ENCODE data around the gene SPRN.
"Not testable (repeated sequence)": the region's sequence is repeated elsewhere in the genome, so short reads cannot be mapped to it uniquely, and the experiment has no call there.

The SPRN gene, protein sequence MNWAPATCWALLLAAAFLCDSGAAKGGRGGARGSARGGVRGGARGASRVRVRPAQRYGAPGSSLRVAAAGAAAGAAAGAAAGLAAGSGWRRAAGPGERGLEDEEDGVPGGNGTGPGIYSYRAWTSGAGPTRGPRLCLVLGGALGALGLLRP

GRCh38 chr10:133424601-133425000, at the start of gene SPRN:
Gene SPRN, minus strand, starts transcription at chr10:133424625. Its CDS starts 944 bp downstream, at chr10:133423681.
- not testable (repeated sequence) for H3K27ac Mint-ChIP-seq; H3K27me3 Mint-ChIP-seq; H3K4me1 Mint-ChIP-seq (ENCODE audit: low read depth); H3K9me3 Mint-ChIP-seq (ENCODE audit: low read depth); H3K36me3 Mint-ChIP-seq
- peak within 1 kb of the TSS; percentile 58 for H3K4me3 Mint-ChIP-seq

- Mint-ChIP-seq H3K36me3 (peaks cover 10% of the 10 kb centered on the region), H3K4me1 (ENCODE audit: low read depth) (peaks cover 15% of the 10 kb centered on the region), H3K9me3 (ENCODE audit: low read depth) (no peaks in the 10 kb centered on the region)
Observed at GRCh38 chr10:133474027-133474426, 49.6 kb upstream of the SPRN start.

GRCh38 chr10:133473270-133473669, 48.8 kb upstream of the SPRN start:
- Mint-ChIP-seq H3K4me1 (ENCODE audit: low read depth) (peaks cover 15% of the 10 kb centered on the region), H3K27ac (no peak overlapping the region), H3K9me3 (ENCODE audit: low read depth) (no peaks in the 10 kb centered on the region), H3K27me3 (no peaks in the 10 kb centered on the region), H3K36me3 (peaks cover 13% of the 10 kb centered on the region), H3K4me3 (no peak overlapping the region)

More at GRCh38 chr10:133474027-133474426, 49.6 kb upstream of the SPRN start:
- Mint-ChIP-seq H3K27ac (no peak overlapping the region), H3K27me3 (no peaks in the 10 kb centered on the region), H3K4me3 (no peak overlapping the region)

DNA sequence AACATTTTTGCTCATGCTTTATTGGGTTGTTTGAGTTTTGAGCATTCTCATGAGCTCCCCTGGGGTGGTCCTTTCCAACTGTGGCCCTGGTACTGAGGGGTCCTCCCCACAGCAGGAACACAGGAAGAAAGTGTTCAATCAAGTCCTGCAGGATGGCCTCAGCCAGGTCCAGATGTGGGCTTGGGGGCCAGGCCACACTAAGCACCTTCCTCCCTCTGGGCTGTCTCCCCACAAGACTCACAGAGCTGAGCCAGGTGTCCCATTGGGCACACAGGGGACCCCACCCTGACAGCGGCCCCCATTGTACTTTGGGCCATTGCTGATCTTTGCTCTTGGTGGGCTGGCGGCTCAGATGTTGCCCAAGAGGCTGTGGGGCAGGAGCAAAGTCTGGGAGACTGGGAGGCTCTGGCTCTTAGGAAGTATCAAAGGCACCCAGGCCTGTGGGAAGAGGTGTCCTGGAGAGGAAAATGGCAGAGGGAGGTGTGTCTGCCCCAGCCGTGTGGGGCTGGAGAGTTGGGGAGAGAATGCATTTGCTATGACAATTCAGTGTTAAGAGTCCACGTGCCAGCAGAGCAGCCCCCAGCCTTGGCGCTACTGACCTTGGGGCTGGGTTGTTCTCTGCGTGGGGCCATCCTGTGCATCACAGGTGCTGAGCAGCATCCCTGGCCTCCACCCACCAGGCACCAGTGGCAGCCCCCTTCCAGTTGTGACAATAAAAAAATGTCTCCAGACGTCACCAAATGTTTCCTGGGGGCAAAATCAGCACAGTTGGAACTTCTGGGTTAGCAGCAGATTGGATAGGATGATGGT, 47.1 kb upstream of the SPRN start:
- H3K4me1 Mint-ChIP-seq (ENCODE audit: low read depth), result peaks cover 15% of the 10 kb centered on the region
- H3K27me3 Mint-ChIP-seq, result no peaks in the 10 kb centered on the region
- H3K36me3 Mint-ChIP-seq, result peaks cover 21% of the 10 kb centered on the region
- H3K27ac Mint-ChIP-seq, result no peak overlapping the region
- H3K4me3 Mint-ChIP-seq, result no peak overlapping the region
- no peaks in the 10 kb centered on the region for H3K9me3 Mint-ChIP-seq (ENCODE audit: low read depth)

GRCh38 chr10:133469205-133469604, 44.8 kb upstream of the SPRN start:
- not testable (repeated sequence) for H3K9me3 Mint-ChIP-seq (ENCODE audit: low read depth); H3K27me3 Mint-ChIP-seq; H3K4me3 Mint-ChIP-seq; H3K27ac Mint-ChIP-seq; H3K4me1 Mint-ChIP-seq (ENCODE audit: low read depth)
- H3K36me3 Mint-ChIP-seq, result peaks cover 21% of the 10 kb centered on the region

GRCh38 chr10:133467286-133467911, 43.0 kb upstream of the SPRN start:
- Mint-ChIP-seq H3K27ac (no peak overlapping the region), H3K9me3 (ENCODE audit: low read depth) (no peaks in the 10 kb centered on the region), H3K36me3 (peaks cover 24% of the 10 kb centered on the region), H3K4me1 (ENCODE audit: low read depth) (no peaks in the 10 kb centered on the region), H3K27me3 (no peaks in the 10 kb centered on the region), H3K4me3 (no peak overlapping the region)

DNA sequence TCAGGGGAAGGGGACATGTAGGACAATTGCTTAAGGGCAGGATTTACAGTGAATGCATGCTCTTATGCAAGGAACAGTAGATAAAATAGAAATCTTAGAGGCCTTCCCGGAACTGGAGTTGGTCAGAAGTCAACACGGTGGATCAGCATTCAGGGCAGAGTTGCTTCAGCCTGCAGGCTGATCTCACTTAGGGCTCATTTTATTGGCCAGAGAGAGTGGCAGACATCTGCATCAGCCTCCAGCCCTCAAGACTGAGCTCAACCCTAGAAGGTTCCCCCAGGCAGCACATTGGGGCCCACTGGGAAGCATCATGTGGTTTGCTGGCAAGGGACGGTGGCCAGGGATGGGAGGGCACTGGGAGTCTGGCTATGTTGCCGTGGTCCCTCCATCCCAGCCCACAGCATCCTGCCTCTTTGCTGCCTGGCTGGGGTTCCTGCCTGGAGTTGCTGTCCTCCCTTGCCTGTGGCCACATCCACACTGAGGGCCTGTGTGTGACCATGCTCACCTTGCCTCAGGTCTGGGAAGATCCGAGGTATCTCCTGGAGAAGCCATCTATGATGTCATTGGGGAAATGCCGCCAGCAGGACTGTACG, 42.4 kb upstream of the SPRN start:
- Mint-ChIP-seq H3K36me3 (peaks cover 24% of the 10 kb centered on the region), H3K9me3 (ENCODE audit: low read depth) (no peaks in the 10 kb centered on the region), H3K4me3 (no peak overlapping the region), H3K4me1 (ENCODE audit: low read depth) (no peaks in the 10 kb centered on the region), H3K27me3 (no peaks in the 10 kb centered on the region), H3K27ac (no peak overlapping the region)

DNA sequence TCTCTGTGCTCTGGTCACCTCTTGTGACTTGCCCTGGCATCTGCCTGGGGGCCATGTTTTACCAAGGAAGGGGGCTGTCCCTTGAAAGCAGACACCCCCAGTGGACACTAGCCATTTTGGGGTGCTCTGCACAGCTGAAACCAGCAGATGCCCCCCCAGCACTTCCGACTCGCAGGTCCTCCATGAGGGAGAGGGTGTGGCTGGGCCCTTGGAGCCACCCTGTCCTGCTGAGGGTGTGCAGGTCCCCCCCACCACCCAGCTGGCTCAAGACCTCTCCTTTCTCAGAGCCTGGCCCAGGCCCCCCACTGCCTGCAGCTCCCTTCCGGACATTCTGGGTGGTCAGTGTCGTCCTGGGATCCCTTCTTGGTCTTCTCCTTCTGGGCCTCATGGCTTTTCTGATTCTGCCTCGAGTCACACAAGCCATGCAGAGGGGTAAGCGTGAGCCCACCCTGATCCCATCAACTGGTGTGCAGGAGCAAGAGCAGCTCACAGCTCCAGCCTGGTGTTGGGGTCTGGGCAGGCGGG, 41.6 kb upstream of the SPRN start:
- Mint-ChIP-seq H3K27ac (no peak overlapping the region), H3K27me3 (no peaks in the 10 kb centered on the region), H3K9me3 (ENCODE audit: low read depth) (no peaks in the 10 kb centered on the region), H3K36me3 (peaks cover 24% of the 10 kb centered on the region), H3K4me1 (ENCODE audit: low read depth) (no peaks in the 10 kb centered on the region), H3K4me3 (no peak overlapping the region)

- H3K27ac Mint-ChIP-seq, result no peak overlapping the region
- no peaks in the 10 kb centered on the region for H3K27me3 Mint-ChIP-seq
- no peaks in the 10 kb centered on the region for H3K4me1 Mint-ChIP-seq (ENCODE audit: low read depth)
- no peaks in the 10 kb centered on the region for H3K9me3 Mint-ChIP-seq (ENCODE audit: low read depth)
- H3K4me3 Mint-ChIP-seq, result no peak overlapping the region
- H3K36me3 Mint-ChIP-seq, result peaks cover 22% of the 10 kb centered on the region
Observed at GRCh38 chr10:133465191-133465949, 40.9 kb upstream of the SPRN start.

- Mint-ChIP-seq H3K27me3 (no peaks in the 10 kb centered on the region), H3K4me3 (no peak overlapping the region), H3K36me3 (peaks cover 18% of the 10 kb centered on the region), H3K4me1 (ENCODE audit: low read depth) (no peaks in the 10 kb centered on the region), H3K9me3 (ENCODE audit: low read depth) (no peaks in the 10 kb centered on the region), H3K27ac (no peak overlapping the region)
Observed at GRCh38 chr10:133464582-133465031, 40.2 kb upstream of the SPRN start.

GRCh38 chr10:133462512-133463305, 38.3 kb upstream of the SPRN start:
- Mint-ChIP-seq H3K4me3 (no peak overlapping the region), H3K27me3 (no peaks in the 10 kb centered on the region), H3K9me3 (ENCODE audit: low read depth) (no peaks in the 10 kb centered on the region), H3K27ac (no peak overlapping the region), H3K4me1 (ENCODE audit: low read depth) (no peaks in the 10 kb centered on the region), H3K36me3 (peaks cover 7% of the 10 kb centered on the region)

GRCh38 chr10:133461841-133462240, 37.4 kb upstream of the SPRN start:
- no peak overlapping the region for H3K4me3 Mint-ChIP-seq
- no peaks in the 10 kb centered on the region for H3K9me3 Mint-ChIP-seq (ENCODE audit: low read depth)
- no peaks in the 10 kb centered on the region for H3K4me1 Mint-ChIP-seq (ENCODE audit: low read depth)
- no peak overlapping the region for H3K27ac Mint-ChIP-seq
- H3K27me3 Mint-ChIP-seq, result no peaks in the 10 kb centered on the region
- H3K36me3 Mint-ChIP-seq, result peaks cover 3% of the 10 kb centered on the region

- Mint-ChIP-seq H3K27ac (no peak overlapping the region), H3K27me3 (no peaks in the 10 kb centered on the region), H3K4me3 (no peak overlapping the region), H3K9me3 (ENCODE audit: low read depth) (no peaks in the 10 kb centered on the region), H3K4me1 (ENCODE audit: low read depth) (no peaks in the 10 kb centered on the region), H3K36me3 (peaks cover 3% of the 10 kb centered on the region)
Observed at GRCh38 chr10:133461027-133461426, 36.6 kb upstream of the SPRN start.

Data from activated naive CD8-positive, alpha-beta T cell (primary cell).